Mammary epithelial cell (primary cell): ENCODE measurements around the gene TNFRSF14.

ENCODE experiments used
- CTCF ChIP-seq, 2 donors: IDR thresholded peaks in 1 of 2; conservative IDR thresholded peaks in 1 of 2; 2 replicates each; pipeline ENCODE4 v1.5.1; 2011 to 2012; ENCODE audit warnings: inconsistent platforms in 2 of 2, low read length in 2 of 2, mild to moderate bottlenecking in 2 of 2, control low read depth in 1 of 2, low read depth in 1 of 2; ENCODE audit not compliant: insufficient read depth in 1 of 2; ENCODE audit errors: extremely low read depth in 1 of 2
- EZH2 ChIP-seq: IDR thresholded peaks from 2 replicates; pipeline ENCODE4 v1.6.1; 2012; ENCODE audit warnings: low read length, inconsistent platforms, borderline replicate concordance

DNA sequence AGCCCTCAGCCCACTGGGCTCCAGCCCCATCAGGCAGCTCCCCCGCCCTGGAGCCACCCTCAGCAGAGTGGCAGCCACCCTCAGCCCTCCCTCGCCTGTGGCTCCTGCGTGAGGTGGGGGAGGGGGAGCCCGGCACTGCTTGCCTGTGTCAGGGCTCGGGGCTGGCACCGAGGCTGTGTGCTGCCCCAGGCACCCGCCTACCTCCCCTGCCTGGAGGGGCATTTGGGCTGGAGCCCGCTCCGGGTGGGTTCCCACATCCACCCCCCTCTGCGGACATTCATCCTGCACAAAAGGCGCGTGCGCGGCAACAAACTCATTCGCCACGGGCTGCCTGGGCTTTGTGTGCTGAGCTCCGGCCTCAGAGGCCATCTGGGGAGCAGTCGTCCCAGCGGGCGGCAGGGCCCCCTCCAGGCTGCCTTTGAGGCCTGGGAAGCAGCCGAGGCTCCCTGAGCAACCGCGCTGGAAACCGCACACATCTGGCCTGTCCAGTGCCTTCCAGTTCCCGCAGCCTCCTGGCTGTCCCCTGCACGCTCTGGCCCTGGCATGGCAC lies 12.6 kb upstream of the TNFRSF14 start:
- no peak for TF ChIP-seq EZH2
- TF ChIP-seq CTCF (conservative IDR thresholded peaks at IDR 0.05 in 1 of 2, IDR thresholded peaks at IDR 0.05 in 1 of 2; ENCODE audit: extremely low read depth in 1 of 2, insufficient read depth in 1 of 2, low read depth in 1 of 2, low read length in 2 of 2), result no peak
